ENCODE measurements around the gene SPCS3.

DNA sequence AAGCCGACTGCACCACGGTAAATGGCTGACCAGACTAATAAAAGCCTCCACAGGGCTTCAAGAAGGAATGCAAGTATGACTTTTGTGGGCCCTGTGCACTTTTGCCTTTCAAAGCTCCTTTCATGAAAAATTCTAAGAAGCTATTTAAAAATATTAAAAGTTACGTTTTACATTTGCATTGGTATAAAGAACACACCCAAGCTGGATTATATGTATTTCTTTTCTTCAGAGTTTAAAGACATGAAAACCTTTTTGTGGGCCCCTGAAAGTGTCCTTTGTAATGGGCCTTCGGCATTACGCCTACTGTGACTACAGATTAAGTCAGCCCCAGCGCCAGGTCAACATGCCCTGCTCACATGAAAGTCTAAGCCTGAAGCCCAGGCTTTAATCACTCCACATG is 30.2 kb upstream of the SPCS3 start:
- TF ChIP-seq, protein P1, sequence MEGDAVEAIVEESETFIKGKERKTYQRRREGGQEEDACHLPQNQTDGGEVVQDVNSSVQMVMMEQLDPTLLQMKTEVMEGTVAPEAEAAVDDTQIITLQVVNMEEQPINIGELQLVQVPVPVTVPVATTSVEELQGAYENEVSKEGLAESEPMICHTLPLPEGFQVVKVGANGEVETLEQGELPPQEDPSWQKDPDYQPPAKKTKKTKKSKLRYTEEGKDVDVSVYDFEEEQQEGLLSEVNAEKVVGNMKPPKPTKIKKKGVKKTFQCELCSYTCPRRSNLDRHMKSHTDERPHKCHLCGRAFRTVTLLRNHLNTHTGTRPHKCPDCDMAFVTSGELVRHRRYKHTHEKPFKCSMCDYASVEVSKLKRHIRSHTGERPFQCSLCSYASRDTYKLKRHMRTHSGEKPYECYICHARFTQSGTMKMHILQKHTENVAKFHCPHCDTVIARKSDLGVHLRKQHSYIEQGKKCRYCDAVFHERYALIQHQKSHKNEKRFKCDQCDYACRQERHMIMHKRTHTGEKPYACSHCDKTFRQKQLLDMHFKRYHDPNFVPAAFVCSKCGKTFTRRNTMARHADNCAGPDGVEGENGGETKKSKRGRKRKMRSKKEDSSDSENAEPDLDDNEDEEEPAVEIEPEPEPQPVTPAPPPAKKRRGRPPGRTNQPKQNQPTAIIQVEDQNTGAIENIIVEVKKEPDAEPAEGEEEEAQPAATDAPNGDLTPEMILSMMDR (IDR thresholded peaks at IDR 0.05), result no peak
- no peak for TF ChIP-seq POLR2A (IDR thresholded peaks at IDR 0.05)

All from Peyer's patch (tissue), 4 donors.